H7 (cell line): ENCODE results near the gene PPP1R14C. TPM values are rescaled to one million over a fixed set of nuclear protein-coding genes. Genes with fewer than 3 reads are reported as not detected.
"Not testable (repeated sequence)": the region's sequence is repeated elsewhere in the genome, so short reads cannot be mapped to it uniquely, and the experiment has no call there.

Source experiments
- DNase-seq: peaks from one replicate; pipeline ENCODE4 v3.0.0; 2012
- H3K27me3 ChIP-seq: 2 replicates; pipeline ENCODE4 v1.6.0; 2011; ENCODE audit warnings: mild to moderate bottlenecking, low read length; ENCODE audit not compliant: control insufficient read depth, insufficient read depth
- H3K36me3 ChIP-seq: replicated peaks from 2 replicates; pipeline ENCODE4 v1.5.1; 2011; ENCODE audit warnings: low read length; ENCODE audit not compliant: control insufficient read depth, insufficient read depth
- H3K4me3 ChIP-seq: 2 replicates; pipeline ENCODE4 v1.5.1; 2011; ENCODE audit warnings: low read depth, mild to moderate bottlenecking, control low read depth, low read length, moderate library complexity; ENCODE audit not compliant: insufficient read depth
- total RNA-seq: library from RNA; depleted of rRNA; stranded (reverse); fragments of >200 nt; shearing (Covaris generic); gene quantifications from 2 replicates; pipeline ENCODE4 v1.2.3, GENCODE V29; 2014

The PPP1R14C gene
- total RNA-seq, 1 experiment from 2014 or later: 0.10 TPM

DNA sequence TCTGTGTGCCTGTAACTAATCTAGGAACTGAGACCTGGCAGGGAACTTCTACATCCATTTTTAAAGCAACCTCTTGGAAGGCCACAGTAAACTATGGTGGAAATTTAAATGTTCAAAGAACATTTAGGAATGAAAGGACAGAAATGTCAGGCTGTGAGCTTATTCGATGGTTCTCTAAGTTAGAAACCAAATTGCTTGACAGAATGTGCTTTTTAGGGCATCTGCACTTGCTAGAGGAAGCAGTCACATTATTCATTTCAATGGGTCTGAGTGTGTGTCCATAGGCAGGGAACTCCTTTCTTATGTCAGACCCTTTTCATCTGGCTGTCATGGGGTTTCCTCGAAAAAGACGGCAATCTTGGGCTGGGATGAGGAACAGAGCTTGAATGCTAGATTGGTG is 84.4 kb downstream of the PPP1R14C start:
- DNase-seq: no peak
- Histone ChIP-seq H3K36me3 (no peaks in the 10 kb centered on the region), H3K27me3 (peaks cover 8% of the 10 kb centered on the region), H3K4me3 (no peak overlapping the region)

DNA sequence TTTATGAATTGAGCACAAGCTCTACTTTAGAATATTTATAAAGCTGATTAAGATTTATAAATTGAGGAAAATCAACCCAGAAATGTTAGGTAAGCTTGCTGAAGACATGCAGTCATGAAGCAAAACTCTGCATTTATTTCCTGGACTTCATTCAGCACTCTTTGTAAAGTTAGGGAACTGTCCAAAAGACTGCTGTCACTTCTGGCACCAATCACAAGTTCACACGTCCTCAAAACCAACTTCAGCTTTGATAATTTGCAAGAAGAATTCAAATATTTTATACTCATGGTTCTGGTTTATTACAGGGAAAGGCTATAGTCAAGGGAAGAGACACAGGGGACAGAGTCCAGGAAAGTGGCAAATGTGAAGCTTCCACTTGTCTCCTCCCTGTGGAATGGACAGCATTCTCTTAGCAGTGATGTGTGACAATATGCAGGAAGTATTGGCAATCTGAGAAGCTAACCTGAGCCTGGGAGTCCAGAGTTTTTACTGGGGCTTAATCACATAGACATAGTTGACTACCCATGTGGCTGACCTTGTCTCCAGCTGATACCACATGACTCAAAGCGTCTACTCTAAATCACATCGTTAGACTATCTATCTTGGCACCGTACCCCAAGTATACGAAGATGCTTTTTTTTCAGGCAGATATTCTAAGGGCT is 85.4 kb downstream of the PPP1R14C start:
- DNase-seq: no peak
- Histone ChIP-seq H3K27me3 (peaks cover 8% of the 10 kb centered on the region), H3K36me3 (no peaks in the 10 kb centered on the region), H3K4me3 (no peak overlapping the region)

DNA sequence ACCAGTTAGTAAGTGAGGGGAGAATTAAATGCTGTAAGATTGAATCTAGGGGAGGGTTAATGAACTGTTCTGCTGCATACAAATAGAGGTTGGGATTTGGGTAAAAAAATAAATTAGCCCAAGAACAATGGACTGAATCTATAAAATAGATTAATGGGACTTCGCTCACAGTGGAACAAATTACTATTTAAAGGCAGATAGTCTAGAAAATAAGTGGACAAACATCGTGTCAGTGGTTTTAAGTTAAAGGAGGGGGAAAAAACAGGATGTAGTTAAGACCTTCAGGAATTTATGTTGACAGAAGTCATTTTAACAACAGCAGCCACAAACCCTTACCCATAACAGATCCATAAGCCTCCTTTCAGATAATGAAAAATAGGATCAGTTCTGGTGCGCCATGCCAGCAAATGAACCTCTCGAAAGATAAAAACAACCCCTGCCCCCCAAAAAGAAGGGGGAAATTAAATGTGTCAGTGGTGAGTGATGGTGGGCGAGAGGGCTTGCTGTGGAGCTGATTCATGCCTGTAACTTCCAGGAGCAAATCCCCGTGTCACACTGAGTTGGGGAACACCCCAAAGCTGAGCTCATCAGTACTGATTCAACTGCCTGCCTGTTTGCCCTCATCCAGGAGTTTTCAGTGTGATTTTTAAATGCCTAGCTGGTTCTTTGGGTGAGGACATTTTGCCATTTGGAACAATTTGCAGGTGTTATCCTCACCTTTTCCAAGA is 86.8 kb downstream of the PPP1R14C start:
- no peaks in the 10 kb centered on the region for H3K36me3 ChIP-seq
- DNase-seq: no peak
- H3K27me3 ChIP-seq: peaks cover 8% of the 10 kb centered on the region
- no peak overlapping the region for H3K4me3 ChIP-seq

DNA sequence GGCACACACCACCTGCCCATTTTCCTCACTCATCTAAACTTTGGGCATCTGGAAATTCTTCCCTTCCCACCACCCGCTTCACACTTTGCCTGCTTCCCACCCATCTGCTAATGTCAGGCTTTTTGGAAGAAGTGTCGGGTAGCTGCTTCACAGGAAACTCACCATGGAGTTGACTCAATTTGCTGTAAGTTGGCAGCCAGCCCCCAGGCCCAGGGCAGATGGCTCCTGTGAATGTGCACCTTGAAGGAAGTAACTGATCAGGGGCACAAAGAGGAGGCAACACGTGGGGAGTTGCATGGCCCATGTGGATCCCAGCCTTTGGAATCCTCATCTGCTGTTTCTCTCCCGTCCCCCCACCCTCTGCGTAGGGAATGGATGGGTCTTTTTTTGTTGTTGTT is 87.3 kb downstream of the PPP1R14C start:
- Histone ChIP-seq H3K4me3 (no peak overlapping the region), H3K27me3 (peaks cover 8% of the 10 kb centered on the region), H3K36me3 (no peaks in the 10 kb centered on the region)
- DNase-seq: no peak

DNA sequence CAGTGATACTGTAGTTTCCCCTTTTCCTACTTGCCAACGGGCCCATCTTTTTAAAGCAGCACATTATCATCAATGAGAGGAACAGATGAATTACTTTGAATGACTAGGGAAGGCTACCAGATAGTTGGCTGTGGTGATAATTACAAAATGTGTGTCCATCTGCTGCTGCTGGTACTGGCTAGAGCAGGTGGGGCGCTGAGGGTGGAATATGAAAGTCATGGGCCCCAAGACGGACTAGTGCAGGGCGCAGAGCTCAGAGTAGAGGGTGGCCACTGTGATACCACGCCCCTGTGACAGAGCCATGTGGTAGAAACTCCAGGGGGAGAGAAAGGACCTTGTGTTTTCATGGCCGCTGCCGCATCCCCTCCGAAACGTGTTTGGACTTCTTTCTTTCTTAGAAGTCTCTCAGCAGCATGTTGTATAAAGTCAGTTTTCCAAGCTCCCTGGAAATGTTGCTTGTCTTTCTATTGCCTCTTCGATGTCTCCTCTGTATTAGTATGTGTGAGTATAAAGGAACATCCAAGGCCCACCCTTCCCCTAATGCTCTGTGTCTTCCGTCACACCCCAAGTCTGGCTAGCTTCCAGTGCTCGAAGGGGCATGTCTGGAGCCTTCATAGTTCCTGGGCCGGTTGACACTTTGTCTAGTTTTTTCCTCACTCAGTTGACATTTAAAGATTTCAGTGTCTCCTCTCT is 88.1 kb downstream of the PPP1R14C start:
- Histone ChIP-seq H3K36me3 (no peaks in the 10 kb centered on the region), H3K4me3 (no peak overlapping the region), H3K27me3 (peaks cover 8% of the 10 kb centered on the region)
- no peak for DNase-seq

DNA sequence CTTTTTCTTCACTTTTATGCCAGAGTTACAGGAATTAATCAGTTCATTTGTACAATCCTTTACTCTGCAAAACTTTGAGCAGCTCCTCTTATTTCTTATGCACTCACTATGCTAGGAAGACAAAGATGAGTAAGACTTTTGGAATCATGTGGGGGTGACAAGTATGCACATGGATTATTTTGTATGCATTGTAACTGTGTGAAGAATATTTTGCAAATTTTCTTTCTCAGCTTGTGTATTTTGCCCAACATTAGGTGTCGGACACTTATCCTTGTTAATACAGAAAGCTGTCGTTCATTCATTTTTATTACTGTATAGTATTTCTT is 88.6 kb downstream of the PPP1R14C start:
- no peak for DNase-seq
- Histone ChIP-seq H3K27me3 (peaks cover 8% of the 10 kb centered on the region), H3K4me3 (no peak overlapping the region), H3K36me3 (no peaks in the 10 kb centered on the region)

DNA sequence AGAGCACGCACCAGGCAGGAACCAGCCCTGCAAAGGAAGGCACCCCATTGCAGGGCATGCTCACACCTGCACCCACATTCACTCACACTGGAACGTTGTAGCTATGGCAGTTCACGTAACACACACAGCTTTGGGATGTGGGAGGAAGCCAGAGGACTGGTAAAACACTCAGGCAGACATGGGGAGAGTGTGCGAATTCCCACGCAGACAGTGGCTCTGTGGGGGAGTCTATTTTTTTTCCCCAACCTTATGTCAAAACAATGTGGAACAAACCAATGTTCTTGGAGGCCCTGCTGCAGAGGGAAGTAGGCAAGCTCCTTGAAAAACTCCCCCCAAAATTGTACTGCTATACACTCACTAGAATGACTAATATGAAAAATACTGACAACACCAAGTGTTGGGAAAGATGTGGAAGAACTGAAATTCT is 91.0 kb downstream of the PPP1R14C start:
- H3K36me3 ChIP-seq: no peaks in the 10 kb centered on the region
- no peak for DNase-seq
- H3K4me3 ChIP-seq: no peak overlapping the region
- no peaks in the 10 kb centered on the region for H3K27me3 ChIP-seq

DNA sequence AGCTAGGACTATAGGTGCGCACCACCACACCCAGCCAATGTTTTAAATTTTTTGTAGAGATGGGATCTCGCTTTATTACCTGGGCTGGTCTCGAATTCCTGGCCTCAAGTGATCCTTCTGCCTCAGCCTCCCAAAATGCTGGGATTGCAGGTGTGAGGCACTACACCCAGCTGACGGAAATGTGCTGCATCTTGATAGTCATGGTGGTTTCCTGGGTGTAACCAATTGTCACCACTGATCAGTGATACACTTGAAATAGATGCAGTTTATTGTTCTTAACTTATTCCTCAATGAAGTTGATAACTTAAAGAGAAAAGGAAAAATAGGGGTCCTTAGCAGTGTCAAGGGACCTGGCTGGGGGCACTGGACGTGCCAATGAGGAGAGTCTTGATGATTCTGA is 92.4 kb downstream of the PPP1R14C start:
- Histone ChIP-seq H3K4me3 (no peak overlapping the region), H3K36me3 (no peaks in the 10 kb centered on the region), H3K27me3 (no peaks in the 10 kb centered on the region)
- no peak for DNase-seq

DNA sequence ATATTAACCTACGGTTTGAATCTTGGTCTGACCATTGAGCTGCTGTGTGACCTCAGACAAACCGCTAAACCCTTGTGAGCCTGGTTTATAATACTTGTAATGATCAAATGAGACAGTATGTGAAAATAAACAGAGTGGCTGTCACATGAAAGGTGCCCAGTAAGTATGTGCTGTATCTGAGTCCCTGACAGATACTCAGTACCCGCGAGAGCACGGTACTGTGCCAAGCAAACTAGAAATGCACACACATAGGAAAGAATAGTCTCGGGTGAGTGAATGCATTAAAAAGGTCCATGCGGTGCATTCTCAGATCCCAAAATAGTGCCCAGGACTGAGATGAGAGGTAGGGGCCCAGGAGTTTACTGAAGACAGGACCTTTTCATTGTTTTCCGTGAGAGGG is 93.3 kb downstream of the PPP1R14C start:
- H3K36me3 ChIP-seq: no peaks in the 10 kb centered on the region
- H3K27me3 ChIP-seq: no peaks in the 10 kb centered on the region
- no peak overlapping the region for H3K4me3 ChIP-seq
- no peak for DNase-seq

DNA sequence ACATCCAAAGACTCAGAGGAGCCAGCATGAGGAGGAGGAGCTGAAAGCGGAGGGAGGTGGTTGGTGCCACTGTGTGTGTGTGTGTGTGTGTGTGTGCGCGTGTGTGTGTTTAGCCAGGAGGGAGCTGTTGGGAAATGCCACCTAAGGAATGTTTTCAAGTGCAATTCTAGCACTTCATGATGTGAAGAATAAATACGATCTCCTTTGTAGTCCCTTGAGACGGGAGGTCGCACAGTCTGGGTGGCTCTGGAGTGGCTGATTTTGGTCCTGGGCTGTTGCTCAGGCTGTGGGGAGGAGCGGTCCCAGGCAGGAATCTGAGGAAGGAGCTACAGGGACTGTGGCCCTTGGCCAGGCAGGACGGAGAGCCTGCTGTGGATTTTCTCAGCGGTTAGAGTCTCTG is 93.7 kb downstream of the PPP1R14C start:
- no peaks in the 10 kb centered on the region for H3K36me3 ChIP-seq
- H3K27me3 ChIP-seq: no peaks in the 10 kb centered on the region
- no peak for DNase-seq
- H3K4me3 ChIP-seq: no peak overlapping the region

DNA sequence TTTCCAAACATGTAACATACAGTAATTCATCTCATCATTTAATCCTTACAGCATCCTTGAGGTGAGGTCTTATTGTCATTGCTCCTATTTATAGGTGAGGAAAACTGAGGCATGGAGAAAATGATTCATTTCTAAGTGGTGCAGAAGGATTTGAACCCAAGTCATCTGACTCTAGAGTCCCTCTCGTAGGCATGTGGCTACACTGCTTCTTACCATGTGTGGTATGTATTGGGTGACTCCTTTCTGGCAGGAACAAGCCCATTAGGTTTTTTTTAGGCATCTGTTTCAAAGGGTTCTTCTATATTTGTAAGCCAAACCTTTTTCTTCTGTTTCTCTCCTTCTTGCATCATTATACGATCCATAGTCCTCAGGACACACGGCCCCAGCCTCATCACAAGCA is 94.8 kb downstream of the PPP1R14C start:
- Histone ChIP-seq H3K27me3 (no peaks in the 10 kb centered on the region), H3K36me3 (no peaks in the 10 kb centered on the region)

DNA sequence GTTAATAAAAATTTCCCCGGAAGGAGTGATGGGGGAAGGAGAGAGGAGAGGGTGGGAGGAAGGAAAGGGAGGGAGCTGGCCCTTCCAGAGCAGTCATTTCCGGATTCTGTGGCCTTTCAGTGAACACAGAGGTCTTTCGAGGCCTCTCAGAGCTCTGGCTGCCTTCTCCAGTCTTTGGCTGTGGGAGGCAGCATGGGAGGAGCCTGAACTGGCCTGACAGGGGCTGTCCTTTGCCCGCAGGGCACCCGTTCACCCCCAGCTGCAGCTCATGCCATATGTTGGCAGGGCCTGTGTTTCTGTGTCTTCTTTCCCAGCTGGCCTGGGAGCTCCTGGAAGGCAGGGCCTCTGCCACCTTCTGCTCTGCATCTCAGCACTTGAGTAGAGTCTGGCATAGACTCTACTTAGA is 95.5 kb downstream of the PPP1R14C start:
- Histone ChIP-seq H3K4me3 (no peak overlapping the region), H3K27me3 (no peaks in the 10 kb centered on the region), H3K36me3 (no peaks in the 10 kb centered on the region)
- DNase-seq: no peak

More for the DNA sequence above, 94.8 kb downstream of the PPP1R14C start:
- DNase-seq: no peak
- H3K4me3 ChIP-seq: no peak overlapping the region

DNA sequence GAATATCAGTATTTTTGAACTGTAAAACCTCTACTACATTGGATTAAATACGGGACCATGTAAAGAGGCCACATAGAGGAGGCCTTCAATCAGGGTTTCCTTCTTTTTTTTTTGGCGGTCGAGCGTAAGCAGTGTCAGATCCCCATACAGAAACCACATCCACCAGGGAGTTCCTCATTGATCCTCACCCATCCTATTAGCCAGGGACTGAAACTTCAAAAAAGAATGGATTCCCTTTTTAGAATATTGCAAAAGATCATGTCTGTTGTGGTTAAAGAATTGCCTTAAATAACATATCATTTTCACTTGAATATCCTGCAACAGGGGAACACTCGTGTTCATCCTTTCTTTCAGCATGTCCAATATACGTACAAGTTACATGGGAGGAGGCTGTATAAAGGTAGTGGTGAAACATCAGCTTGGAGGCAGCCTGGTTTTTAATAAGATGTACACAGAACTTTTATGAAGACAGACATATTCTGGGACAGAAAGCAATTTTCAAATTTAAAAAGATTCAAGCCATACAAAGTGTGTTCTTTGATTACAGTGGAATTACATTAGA is 96.1 kb downstream of the PPP1R14C start:
- no peak for DNase-seq
- no peaks in the 10 kb centered on the region for H3K27me3 ChIP-seq
- no peaks in the 10 kb centered on the region for H3K36me3 ChIP-seq
- no peak overlapping the region for H3K4me3 ChIP-seq

DNA sequence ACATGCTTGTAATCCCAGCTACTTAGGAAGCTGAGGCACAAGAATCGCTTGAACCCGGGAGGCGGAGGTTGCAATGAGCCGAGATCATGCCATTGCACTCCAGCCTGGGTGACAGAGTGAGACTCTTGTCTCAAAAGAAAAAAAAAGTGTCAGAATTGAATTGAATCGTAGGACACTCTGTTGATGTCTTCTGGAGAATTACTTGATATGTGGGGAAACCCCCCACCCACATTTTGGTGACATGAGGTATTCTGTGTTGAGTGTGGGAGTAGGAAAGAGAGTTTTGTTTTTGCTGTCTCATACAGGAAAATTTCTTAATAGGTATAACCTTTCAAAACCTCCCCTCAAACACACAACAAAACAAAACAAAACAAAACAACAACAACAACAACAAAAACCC is 98.9 kb downstream of the PPP1R14C start:
- H3K27me3 ChIP-seq, DNase-seq, H3K4me3 ChIP-seq: not testable (repeated sequence)

More for the DNA sequence above, 98.9 kb downstream of the PPP1R14C start:
- H3K36me3 ChIP-seq: not testable (repeated sequence)
